H1 (cell line): ENCODE data around the gene LRRFIP1. TPM values are rescaled to one million over a fixed set of nuclear protein-coding genes. Genes with fewer than 3 reads are reported as not detected.

ENCODE experiments used
- CTCF ChIA-PET: fragments of 300-600 bp; sonication (Branson Sonifier 250); formaldehyde crosslinking; loops from one replicate; lab custom pipeline; 2021; ENCODE audit not compliant: partially characterized antibody; lab: Charles Lee
- POLR2A ChIA-PET: fragments of 300-600 bp; sonication (Branson Sonifier 250); formaldehyde crosslinking; loops from one replicate; lab custom pipeline; 2021; ENCODE audit warnings: inconsistent platforms; ENCODE audit not compliant: partially characterized antibody; lab: Charles Lee
- DNase-seq, 2 experiments: peaks; one replicate each; pipeline versions ENCODE4 v3.0.0 to v3.0.0-alpha.2; 2010 to 2022; ENCODE audit warnings: low spot score in 2 of 2, low read depth in 1 of 2, mixed read lengths in 1 of 2
- FAIRE-seq: peaks from 2 replicates; lab custom pipeline; 2011; peaks lifted over from hg19 to GRCh38; lab: Jason Lieb, UNC
- H2AFZ ChIP-seq: 2 replicates; pipeline ENCODE4 v1.8.1; 2012; ENCODE audit warnings: low read length, inconsistent platforms
- H2AK5ac ChIP-seq: 2 replicates; pipeline ENCODE4 v1.6.1; 2013; ENCODE audit warnings: low read depth, low read length
- H2BK120ac ChIP-seq: replicated peaks from 2 replicates; pipeline ENCODE3; 2013; ENCODE audit warnings: low read depth, low read length, inconsistent platforms
- H2BK12ac ChIP-seq: 2 replicates; pipeline ENCODE4 v1.6.1; 2013; ENCODE audit warnings: low read depth, low read length
- H2BK15ac ChIP-seq: 2 replicates; pipeline ENCODE4 v1.6.1; 2013; ENCODE audit warnings: low read length
- H2BK20ac ChIP-seq: 2 replicates; pipeline ENCODE4 v1.6.1; 2013; ENCODE audit warnings: low read length
- H2BK5ac ChIP-seq: 2 replicates; pipeline ENCODE4 v1.6.1; 2013; ENCODE audit warnings: low read depth, low read length
- H3K14ac ChIP-seq: 2 replicates; pipeline ENCODE4 v1.6.1; 2013; ENCODE audit warnings: inconsistent platforms; ENCODE audit not compliant: insufficient read length
- H3K18ac ChIP-seq: 2 replicates; pipeline ENCODE4 v1.6.1; 2013; ENCODE audit warnings: low read length; ENCODE audit errors: extremely low read depth
- H3K23ac ChIP-seq: 2 replicates; pipeline ENCODE4 v1.6.1; 2013; ENCODE audit warnings: inconsistent platforms; ENCODE audit not compliant: insufficient read length
- H3K23me2 ChIP-seq: 2 replicates; pipeline ENCODE4 v1.6.1; 2013; ENCODE audit warnings: low read depth, low read length
- H3K27ac ChIP-seq: 2 replicates; pipeline ENCODE4 v1.6.1; 2011; ENCODE audit warnings: low read depth, low read length, inconsistent platforms
- H3K27me3 ChIP-seq, 4 experiments: replicated peaks in 1 of 4; 1 replicate in 1 of 4; 2 replicates in 3 of 4; pipeline versions ENCODE4 v1.6.1 to v1.8.1; 2011 to 2013; ENCODE audit warnings: low read length in 3 of 4, mild to moderate bottlenecking in 3 of 4, inconsistent platforms in 2 of 4, mixed read lengths in 2 of 4, moderate library complexity in 1 of 4; ENCODE audit not compliant: control insufficient read depth in 3 of 4, insufficient read depth in 3 of 4; ENCODE audit errors: extremely low read depth in 1 of 4
- H3K36me3 ChIP-seq, 4 experiments: 2 replicates each; pipeline versions ENCODE4 v1.6.1 to v1.8.1; 2011 to 2013; ENCODE audit warnings: mild to moderate bottlenecking in 4 of 4, low read length in 3 of 4, moderate library complexity in 2 of 4, control low read depth in 1 of 4, inconsistent platforms in 1 of 4; ENCODE audit not compliant: insufficient read depth in 4 of 4, control insufficient read depth in 2 of 4
- H3K4ac ChIP-seq: replicated peaks from 2 replicates; pipeline ENCODE3; 2013; ENCODE audit warnings: low read length, low read depth, mixed read lengths, inconsistent platforms; ENCODE audit not compliant: insufficient read length
- H3K4me1 ChIP-seq, 4 experiments: replicated peaks in 1 of 4; 1 replicate in 1 of 4; 2 replicates in 3 of 4; pipeline versions ENCODE4 v1.6.1 to v1.8.1; 2011 to 2013; ENCODE audit warnings: low read length in 3 of 4, inconsistent platforms in 2 of 4, mixed read lengths in 1 of 4; ENCODE audit not compliant: insufficient read depth in 4 of 4, control insufficient read depth in 3 of 4
- H3K4me2 ChIP-seq, 2 experiments: 2 replicates each; pipeline versions ENCODE4 v1.6.1 to v1.8.1; 2011 to 2013; ENCODE audit warnings: low read depth in 2 of 2, low read length in 2 of 2, control low read depth in 1 of 2, inconsistent platforms in 1 of 2, mild to moderate bottlenecking in 1 of 2; ENCODE audit not compliant: insufficient read depth in 1 of 2
- H3K4me3 ChIP-seq, 4 experiments: fragments of 200-600, 300-600 bp in 1 of 4; sonication (generic), shearing (Covaris generic), sonication (Bioruptor Twin) in 1 of 4; 2 replicates each; pipeline versions ENCODE4 v1.5.1 to v1.8.1; 2011 to 2016; ENCODE audit warnings: low read length in 4 of 4, low read depth in 3 of 4, control low read depth in 2 of 4, inconsistent platforms in 2 of 4, mild to moderate bottlenecking in 2 of 4, mixed read lengths in 1 of 4, moderate library complexity in 1 of 4; ENCODE audit not compliant: insufficient read depth in 2 of 4; ENCODE audit errors: extremely low read depth in 1 of 4
- H3K56ac ChIP-seq: replicated peaks from 2 replicates; pipeline ENCODE3; 2013; ENCODE audit warnings: low read depth, mild to moderate bottlenecking, mixed read lengths, low read length, inconsistent platforms; ENCODE audit not compliant: insufficient read length
- H3K79me1 ChIP-seq: 2 replicates; pipeline ENCODE4 v1.6.1; 2013; ENCODE audit warnings: low read depth, low read length, control low read depth
- H3K79me2 ChIP-seq, 2 experiments: 2 replicates each; pipeline versions ENCODE4 v1.6.1 to v1.8.1; 2012 to 2013; ENCODE audit warnings: low read length in 2 of 2, mild to moderate bottlenecking in 2 of 2, inconsistent platforms in 1 of 2; ENCODE audit not compliant: insufficient read depth in 2 of 2, control insufficient read depth in 1 of 2
- H3K9ac ChIP-seq, 4 experiments: replicated peaks in 1 of 4; 1 replicate in 1 of 4; 2 replicates in 3 of 4; pipeline versions ENCODE4 v1.6.1 to v1.8.1; 2011 to 2013; ENCODE audit warnings: low read depth in 3 of 4, low read length in 3 of 4, control low read depth in 2 of 4, mild to moderate bottlenecking in 2 of 4, moderate library complexity in 2 of 4, inconsistent platforms in 1 of 4; ENCODE audit errors: extremely low read depth in 1 of 4
- H3K9me3 ChIP-seq, 2 experiments: 2 replicates each; pipeline versions ENCODE4 v1.6.1 to v1.8.1; 2012 to 2013; ENCODE audit warnings: mild to moderate bottlenecking in 2 of 2, moderate library complexity in 2 of 2, control low read depth in 1 of 2, inconsistent platforms in 1 of 2, low read depth in 1 of 2, low read length in 1 of 2, mixed read lengths in 1 of 2; ENCODE audit not compliant: insufficient read depth in 2 of 2
- H4K20me1 ChIP-seq, 2 experiments: replicated peaks in 1 of 2; 2 replicates each; pipeline versions ENCODE3 to v1.8.1; 2011 to 2013; ENCODE audit warnings: inconsistent platforms in 2 of 2, low read length in 2 of 2, mild to moderate bottlenecking in 1 of 2; ENCODE audit not compliant: insufficient read depth in 2 of 2, control insufficient read depth in 1 of 2
- H4K5ac ChIP-seq: 2 replicates; pipeline ENCODE4 v1.6.1; 2013; ENCODE audit warnings: low read length, low read depth, mixed read lengths, inconsistent platforms; ENCODE audit not compliant: insufficient read length
- H4K8ac ChIP-seq: 2 replicates; pipeline ENCODE4 v1.8.0; 2013; ENCODE audit warnings: mild to moderate bottlenecking, moderate library complexity, low read length, inconsistent platforms; ENCODE audit not compliant: insufficient read depth; ENCODE audit errors: extremely low read depth
- H4K91ac ChIP-seq: replicated peaks from 2 replicates; pipeline ENCODE3; 2013; ENCODE audit warnings: low read length, mixed read lengths, inconsistent platforms; ENCODE audit not compliant: insufficient read length
- JUN ChIP-seq: IDR thresholded peaks from 2 replicates; pipeline ENCODE4 v1.6.1; 2011; ENCODE audit warnings: low read depth, mild to moderate bottlenecking, improper control_type of control experiment, low read length
- SIN3A ChIP-seq, 2 experiments: IDR thresholded peaks in 1 of 2; conservative IDR thresholded peaks in 1 of 2; 2 replicates each; pipeline ENCODE4 v1.6.1; 2011 to 2012; ENCODE audit warnings: low read length in 2 of 2, improper control_type of control experiment in 1 of 2, low read depth in 1 of 2, mild to moderate bottlenecking in 1 of 2
- WGBS, 2 experiments: shearing (Covaris generic) in 1 of 2; methylation state at CpG; one replicate each; pipeline versions ENCODE4 v1.1.6 to v1.1.7; 2013 to 2015; ENCODE audit warnings: low lambda C conversion rate in 2 of 2, mixed read lengths in 2 of 2, inconsistent platforms in 1 of 2, low coverage in 1 of 2, missing lambda C conversion rate in 1 of 2; ENCODE audit not compliant: insufficient replicate concordance in 2 of 2, insufficient coverage in 1 of 2, insufficient read length in 1 of 2; ENCODE audit errors: extremely low coverage in 1 of 2, missing lambda C conversion rate in 1 of 2; 5-methylcytosine and 5-hydroxymethylcytosine counted together
- polyA plus RNA-seq, 7 experiments: library from polyadenylated mRNA; depleted of rRNA in 3 of 7; stranded (reverse) in 5 of 7; unstranded in 2 of 7; fragments of >200 nt in 5 of 7; fragments of 200-250 nt in 2 of 7; gene quantifications; 1 replicate in 5 of 7; 2 replicates in 1 of 7; 4 replicates in 1 of 7; pipeline versions ENCODE4 v1.2.1 to v1.2.3, GENCODE V29; 2011 to 2013; ENCODE audit warnings: missing spikeins in 2 of 7, mixed read lengths in 2 of 7
- total RNA-seq: library from RNA; stranded (reverse); fragmentation: NEBNext Ultra II Directional; extraction: Animal tissue kit (Norgen Biotek cat#: 25700); gene quantifications from 2 replicates; pipeline ENCODE4 v1.2.1, GENCODE V29; 2021
- TF ChIP-seq, protein P1 (sequence below): IDR thresholded peaks from 2 replicates; pipeline ENCODE4 v1.6.1; 2012; ENCODE audit warnings: inconsistent platforms
- TF ChIP-seq, protein P2 (sequence below): IDR thresholded peaks from 2 replicates; pipeline ENCODE4 v1.6.1; 2012; ENCODE audit warnings: inconsistent platforms

Gene LRRFIP1
- total and polyA plus RNA-seq, 2 of the 8 experiments (the other 6 are each of a cell fraction or from before 2014, with no cell fraction given), result 12.1 to 75.8 TPM

DNA sequence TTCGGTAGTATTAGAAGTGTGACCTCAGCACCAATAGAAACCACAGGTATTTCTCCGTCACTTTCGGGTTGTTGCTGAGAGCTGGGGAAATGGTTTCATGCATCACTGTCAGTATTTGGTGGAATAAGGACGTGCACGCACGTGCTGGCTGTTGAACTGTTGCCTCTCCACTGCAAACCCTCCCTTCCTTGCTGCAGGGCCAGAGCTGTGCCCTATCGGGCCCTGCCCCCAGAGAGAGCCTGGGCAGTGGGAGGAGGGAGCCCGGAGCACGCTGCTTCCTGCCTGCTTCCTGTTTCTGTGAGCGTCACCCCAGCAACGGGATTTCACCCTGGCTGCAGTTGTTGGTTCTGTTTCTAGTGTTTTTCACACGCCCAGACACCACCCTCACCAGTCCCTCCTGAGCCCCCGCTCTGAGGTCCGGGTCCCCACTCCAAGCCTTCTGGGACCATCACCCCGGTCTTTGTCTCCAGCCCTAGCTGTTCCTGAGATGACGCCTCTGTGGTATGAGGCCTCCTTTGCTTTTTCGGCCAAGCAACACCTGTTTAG lies 47.4 kb downstream of the LRRFIP1 start:
- Histone ChIP-seq H2AK5ac (no peak overlapping the region), H3K56ac (peak overlapping the region; percentile 24), H3K14ac (no peak overlapping the region), H3K4ac (no peak overlapping the region), H4K8ac (peak overlapping the region; percentile 82; the same call in 1 of the 2 replicates), H4K20me1 (peaks cover 0 to 4% of the 10 kb centered on the region in 2 experiments), H3K79me1 (no peaks in the 10 kb centered on the region), H3K23me2 (peaks cover 2% of the 10 kb centered on the region; the same call in 1 of the 2 replicates), H2BK20ac (0 out of 2 replicates have a peak overlapping the region, but pooled peaks have one; percentile 34), H4K5ac (no peak overlapping the region), H2BK120ac (no peak overlapping the region), H3K4me2 (peak overlapping the region; percentile 40 to 57), H3K27ac (peak overlapping the region; percentile 69), H2AFZ (no peak overlapping the region), H3K79me2 (no peaks in the 10 kb centered on the region), H3K4me1 (peaks cover 6 to 19% (median 12%) of the 10 kb centered on the region in 4 experiments), H4K91ac (no peak overlapping the region), H3K27me3 (no peaks in the 10 kb centered on the region), H3K18ac (peak overlapping the region; percentile 62), H2BK15ac (no peak overlapping the region; the same call in 1 of the 2 replicates), H3K23ac (no peak overlapping the region), H3K9ac (peak overlapping the region in 2 of 4 experiments; percentile 14 to 32; a peak in 2 of 7 replicates), H3K36me3 (no peaks in the 10 kb centered on the region), H2BK12ac (peak overlapping the region; percentile 19; the same call in 1 of the 2 replicates), H3K4me3 (peak overlapping the region in 2 of 4 experiments; percentile 15 to 27; a peak in 2 of 8 replicates), H3K9me3 (no peaks in the 10 kb centered on the region), H2BK5ac (peak overlapping the region; percentile 67)
- POLR2A ChIA-PET, result no interaction called here
- TF ChIP-seq, protein P1, sequence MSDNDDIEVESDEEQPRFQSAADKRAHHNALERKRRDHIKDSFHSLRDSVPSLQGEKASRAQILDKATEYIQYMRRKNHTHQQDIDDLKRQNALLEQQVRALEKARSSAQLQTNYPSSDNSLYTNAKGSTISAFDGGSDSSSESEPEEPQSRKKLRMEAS, result peak; percentile 87
- TF ChIP-seq JUN (no peak), SIN3A (conservative IDR thresholded peaks at IDR 0.05 in 1 of 2, IDR thresholded peaks at IDR 0.05 in 1 of 2; ENCODE audit: low read depth in 1 of 2, low read length in 2 of 2) (peak in 1 of 2 experiments; percentile 70; a peak in 2 of 4 replicates)
- TF ChIP-seq, protein P2, sequence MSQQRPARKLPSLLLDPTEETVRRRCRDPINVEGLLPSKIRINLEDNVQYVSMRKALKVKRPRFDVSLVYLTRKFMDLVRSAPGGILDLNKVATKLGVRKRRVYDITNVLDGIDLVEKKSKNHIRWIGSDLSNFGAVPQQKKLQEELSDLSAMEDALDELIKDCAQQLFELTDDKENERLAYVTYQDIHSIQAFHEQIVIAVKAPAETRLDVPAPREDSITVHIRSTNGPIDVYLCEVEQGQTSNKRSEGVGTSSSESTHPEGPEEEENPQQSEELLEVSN, result peak; percentile 39; the same call in 1 of the 2 replicates
- 37% methylated on average over 17 of the region's 17 CpGs; no CpG with 5 or more reads in 1 of the 2 experiments for WGBS, 2 experiments
- CTCF ChIA-PET, result interaction anchor here (0.8 to 9.6 kb wide), 17 partner anchors 8 to 105 kb away, joined by 3 to 130 read pairs (median 5); no protein-coding TSS in a partner anchor
- FAIRE-seq (no peak), DNase-seq (peak in 1 of 2 experiments; percentile 76)
